H1 (cell line): ENCODE data around the gene THOC5. TPM values are rescaled to one million over a fixed set of nuclear protein-coding genes. Genes with fewer than 3 reads are reported as not detected.

Experiments used
- ATF2 ChIP-seq: IDR thresholded peaks from 2 replicates; pipeline ENCODE4 v1.6.1; 2012; ENCODE audit warnings: low read length, inconsistent platforms
- E2F6 ChIP-seq: IDR thresholded peaks from 2 replicates; pipeline ENCODE4 v1.6.1; 2012; ENCODE audit warnings: inconsistent platforms
- EZH2 ChIP-seq: fragments of 200-600 bp; sonication (generic); IDR thresholded peaks from 2 replicates; pipeline ENCODE4 v1.7.1; 2012; ENCODE audit warnings: low read depth, mild to moderate bottlenecking, moderate library complexity, low read length, inconsistent platforms; ENCODE audit not compliant: severe bottlenecking
- FOSL1 ChIP-seq: IDR thresholded peaks from 2 replicates; pipeline ENCODE4 v1.6.1; 2011; ENCODE audit warnings: mild to moderate bottlenecking, low read depth, low read length, moderate library complexity; ENCODE audit not compliant: insufficient read depth
- GABPA ChIP-seq: IDR thresholded peaks from 2 replicates; pipeline ENCODE4 v1.6.1; 2011; ENCODE audit warnings: mild to moderate bottlenecking, low read length, moderate library complexity, borderline replicate concordance; ENCODE audit not compliant: insufficient read depth
- GTF2F1 ChIP-seq: IDR thresholded peaks from 2 replicates; pipeline ENCODE4 v1.6.1; 2012; ENCODE audit warnings: low read depth, low read length, improper control_type of control experiment, borderline replicate concordance
- HDAC2 ChIP-seq, 2 experiments: fragments of 300-600 bp in 1 of 2; sonication (generic) in 1 of 2; IDR thresholded peaks; 2 replicates each; pipeline ENCODE4 v1.6.1; 2011 to 2012; ENCODE audit warnings: low read depth in 2 of 2, low read length in 2 of 2, mild to moderate bottlenecking in 2 of 2, moderate library complexity in 2 of 2, borderline replicate concordance in 1 of 2, inconsistent platforms in 1 of 2
- JUND ChIP-seq: IDR thresholded peaks from 2 replicates; pipeline ENCODE4 v1.6.1; 2011; ENCODE audit warnings: mild to moderate bottlenecking, improper control_type of control experiment, low read length
- KDM1A ChIP-seq: fragments of 200-600, 300-600 bp; sonication (generic); IDR thresholded peaks from 2 replicates; pipeline ENCODE4 v1.7.1; 2016; ENCODE audit warnings: mild to moderate bottlenecking, low read length, borderline replicate concordance
- KDM5A ChIP-seq: fragments of 200-600 bp; IDR thresholded peaks from 2 replicates; pipeline ENCODE4 v1.7.1; 2012; ENCODE audit warnings: mild to moderate bottlenecking, low read length, inconsistent platforms, mixed read lengths
- NANOG ChIP-seq: IDR thresholded peaks from 2 replicates; pipeline ENCODE4 v1.6.1; 2011; ENCODE audit warnings: low read length, low read depth, mild to moderate bottlenecking, inconsistent platforms; ENCODE audit not compliant: insufficient read depth, poor library complexity, severe bottlenecking
- NRF1 ChIP-seq: IDR thresholded peaks from 2 replicates; pipeline ENCODE4 v1.6.1; 2011; ENCODE audit warnings: mild to moderate bottlenecking, low read depth, low read length, improper control_type of control experiment
- RBBP5 ChIP-seq: IDR thresholded peaks from 2 replicates; pipeline ENCODE4 v1.7.1; 2012; ENCODE audit warnings: low read depth, mild to moderate bottlenecking, inconsistent platforms, low read length, moderate library complexity, borderline replicate concordance
- RFX5 ChIP-seq: IDR thresholded peaks from 2 replicates; pipeline ENCODE4 v1.6.1; 2011; ENCODE audit warnings: low read depth, low read length, improper control_type of control experiment, borderline replicate concordance
- SAP30 ChIP-seq: fragments of 300-600 bp; sonication (generic); IDR thresholded peaks from 2 replicates; pipeline ENCODE4 v1.7.1; 2012; ENCODE audit warnings: low read length, moderate library complexity, mild to moderate bottlenecking, inconsistent platforms; ENCODE audit not compliant: insufficient read depth, insufficient replicate concordance
- SIN3A ChIP-seq, 2 experiments: IDR thresholded peaks in 1 of 2; conservative IDR thresholded peaks in 1 of 2; 2 replicates each; pipeline ENCODE4 v1.6.1; 2011 to 2012; ENCODE audit warnings: low read length in 2 of 2, improper control_type of control experiment in 1 of 2, low read depth in 1 of 2, mild to moderate bottlenecking in 1 of 2
- SP1 ChIP-seq: IDR thresholded peaks from 2 replicates; pipeline ENCODE4 v1.6.1; 2011; ENCODE audit warnings: low read depth, low read length
- TAF1 ChIP-seq: IDR thresholded peaks from 2 replicates; pipeline ENCODE4 v1.6.1; 2011; ENCODE audit warnings: mild to moderate bottlenecking, low read depth, low read length
- TCF12 ChIP-seq: IDR thresholded peaks from 2 replicates; pipeline ENCODE4 v1.6.1; 2011; ENCODE audit warnings: low read depth, mild to moderate bottlenecking, low read length
- ZNF274 ChIP-seq: IDR thresholded peaks from 2 replicates; pipeline ENCODE4 v1.7.0; 2012; ENCODE audit warnings: low read length, borderline replicate concordance; ENCODE audit errors: extremely low read depth
- polyA plus RNA-seq, 7 experiments: library from polyadenylated mRNA; depleted of rRNA in 3 of 7; stranded (reverse) in 5 of 7; unstranded in 2 of 7; fragments of >200 nt in 5 of 7; fragments of 200-250 nt in 2 of 7; gene quantifications; 1 replicate in 5 of 7; 2 replicates in 1 of 7; 4 replicates in 1 of 7; pipeline versions ENCODE4 v1.2.1 to v1.2.3, GENCODE V29; 2011 to 2013; ENCODE audit warnings: missing spikeins in 2 of 7, mixed read lengths in 2 of 7
- total RNA-seq: library from RNA; stranded (reverse); fragmentation: NEBNext Ultra II Directional; extraction: Animal tissue kit (Norgen Biotek cat#: 25700); gene quantifications from 2 replicates; pipeline ENCODE4 v1.2.1, GENCODE V29; 2021

The THOC5 gene
- total and polyA plus RNA-seq, 2 of the 8 experiments (the other 6 are each of a cell fraction or from before 2014, with no cell fraction given), result 27.7 to 65.7 TPM

GRCh38 chr22:29478326-29479276 lies 75.0 kb downstream of the THOC5 start (continued):
- no peak for TF ChIP-seq NRF1
- no peak for TF ChIP-seq ATF2
- no peak for TF ChIP-seq KDM5A
- TF ChIP-seq GABPA, result no peak
- TF ChIP-seq NANOG, result no peak
- TF ChIP-seq ZNF274, result no peak
- TF ChIP-seq EZH2, result no peak
- TF ChIP-seq FOSL1, result no peak
- TF ChIP-seq RFX5, result no peak
- TF ChIP-seq TAF1, result no peak
- TF ChIP-seq JUND, result no peak
- TF ChIP-seq KDM1A, result no peak
- TF ChIP-seq GTF2F1, result no peak
- peak; percentile 54 to 67; a peak in 2 of 4 replicates for TF ChIP-seq HDAC2 (IDR thresholded peaks at IDR 0.05; ENCODE audit: borderline replicate concordance in 1 of 2, low read depth in 2 of 2, low read length in 2 of 2)
- no peak for TF ChIP-seq SP1
- TF ChIP-seq RBBP5, result no peak
- peak; percentile 88 for TF ChIP-seq SAP30
- TF ChIP-seq SIN3A (conservative IDR thresholded peaks at IDR 0.05 in 1 of 2, IDR thresholded peaks at IDR 0.05 in 1 of 2; ENCODE audit: low read depth in 1 of 2, low read length in 2 of 2), result peak; percentile 67 to 79; a peak in 3 of 4 replicates
- no peak for TF ChIP-seq TCF12
- TF ChIP-seq E2F6, result no peak
